ENCODE data around the gene CA5B. TPM values are rescaled to one million over a fixed set of nuclear protein-coding genes. Genes with fewer than 3 reads are reported as not detected.
"Not testable (repeated sequence)": the region's sequence is repeated elsewhere in the genome, so short reads cannot be mapped to it uniquely, and the experiment has no call there.

The CA5B gene
- polyA plus RNA-seq, 1 experiment, result 4.5 TPM

DNA sequence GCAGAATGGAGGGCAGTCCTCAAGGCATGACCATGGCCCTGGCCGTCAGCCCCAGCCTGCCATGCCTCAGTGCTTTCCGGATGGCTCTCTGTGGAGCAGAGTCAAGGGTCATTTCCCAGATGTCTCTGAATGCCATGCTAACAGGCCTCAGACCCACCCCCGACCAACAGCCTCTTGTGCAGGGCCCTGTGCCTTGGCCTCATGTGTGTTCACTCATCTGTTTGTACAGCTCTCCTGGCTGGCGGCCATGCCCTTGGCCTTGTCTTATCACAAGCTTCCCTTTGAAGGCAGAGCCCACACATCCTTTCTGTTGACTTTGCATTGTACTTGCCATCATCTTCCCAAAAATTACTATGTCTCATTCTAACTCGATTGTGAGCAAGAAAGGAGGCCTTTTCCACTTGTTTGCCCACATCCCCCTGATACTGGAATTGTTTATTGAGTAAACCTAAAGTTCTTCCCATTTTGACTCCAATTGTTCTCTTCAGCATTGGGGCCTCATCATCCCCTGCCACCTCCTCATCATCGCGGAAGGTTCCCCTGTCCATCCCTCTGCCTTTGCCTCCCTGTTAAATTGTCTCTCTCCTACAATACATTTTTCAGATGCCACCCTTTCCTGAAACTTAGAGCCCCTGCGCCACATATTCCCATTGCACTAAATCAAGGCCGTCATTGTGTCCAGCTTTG is 6.3 kb downstream of the CA5B start:
- no peak overlapping the region for H3K4me3 ChIP-seq (ENCODE audit: low read depth, low read length)
- no peaks in the 10 kb centered on the region for H3K9me3 ChIP-seq (ENCODE audit: control insufficient read depth, insufficient read depth, low read length)
- ChIA-PET POLR2A (no interaction called here), CTCF (no interaction called here)
- TF ChIP-seq, protein P1, sequence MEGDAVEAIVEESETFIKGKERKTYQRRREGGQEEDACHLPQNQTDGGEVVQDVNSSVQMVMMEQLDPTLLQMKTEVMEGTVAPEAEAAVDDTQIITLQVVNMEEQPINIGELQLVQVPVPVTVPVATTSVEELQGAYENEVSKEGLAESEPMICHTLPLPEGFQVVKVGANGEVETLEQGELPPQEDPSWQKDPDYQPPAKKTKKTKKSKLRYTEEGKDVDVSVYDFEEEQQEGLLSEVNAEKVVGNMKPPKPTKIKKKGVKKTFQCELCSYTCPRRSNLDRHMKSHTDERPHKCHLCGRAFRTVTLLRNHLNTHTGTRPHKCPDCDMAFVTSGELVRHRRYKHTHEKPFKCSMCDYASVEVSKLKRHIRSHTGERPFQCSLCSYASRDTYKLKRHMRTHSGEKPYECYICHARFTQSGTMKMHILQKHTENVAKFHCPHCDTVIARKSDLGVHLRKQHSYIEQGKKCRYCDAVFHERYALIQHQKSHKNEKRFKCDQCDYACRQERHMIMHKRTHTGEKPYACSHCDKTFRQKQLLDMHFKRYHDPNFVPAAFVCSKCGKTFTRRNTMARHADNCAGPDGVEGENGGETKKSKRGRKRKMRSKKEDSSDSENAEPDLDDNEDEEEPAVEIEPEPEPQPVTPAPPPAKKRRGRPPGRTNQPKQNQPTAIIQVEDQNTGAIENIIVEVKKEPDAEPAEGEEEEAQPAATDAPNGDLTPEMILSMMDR (IDR thresholded peaks at IDR 0.05; ENCODE audit: low read depth, low read length), result no peak
- H3K27me3 ChIP-seq (ENCODE audit: control insufficient read depth, insufficient read depth, low read length), result no peaks in the 10 kb centered on the region
- no peak overlapping the region for H3K27ac ChIP-seq (ENCODE audit: low read depth, low read length)
- no peak for DNase-seq (ENCODE audit: low read depth, low spot score)

DNA sequence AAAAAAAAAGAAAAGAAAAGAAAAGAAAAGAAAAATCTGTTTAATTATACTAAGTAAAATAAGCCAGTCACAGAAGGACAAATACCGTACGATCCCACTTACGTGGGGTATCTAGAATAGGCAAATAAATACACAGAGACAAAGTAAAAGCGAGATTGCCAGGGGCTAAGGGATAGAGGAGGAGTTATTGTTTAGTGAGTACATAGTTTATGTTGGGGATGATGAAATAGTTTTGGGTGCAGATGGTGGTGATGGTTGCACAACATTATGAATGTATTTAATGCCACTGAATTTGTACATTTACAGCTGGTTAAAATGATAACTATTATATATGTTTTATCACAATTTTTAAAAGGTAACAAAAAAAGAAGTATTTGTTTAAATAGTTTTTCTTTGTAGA is 7.1 kb downstream of the CA5B start:
- Histone ChIP-seq H3K4me3 (ENCODE audit: low read depth, low read length) (no peak overlapping the region), H3K27me3 (ENCODE audit: control insufficient read depth, insufficient read depth, low read length) (no peaks in the 10 kb centered on the region), H3K9me3 (ENCODE audit: control insufficient read depth, insufficient read depth, low read length) (no peaks in the 10 kb centered on the region), H3K27ac (ENCODE audit: low read depth, low read length) (no peak overlapping the region)
- POLR2A ChIA-PET, result no interaction called here
- TF ChIP-seq, protein P1 (IDR thresholded peaks at IDR 0.05; ENCODE audit: low read depth, low read length), result no peak
- CTCF ChIA-PET, result no interaction called here
- DNase-seq (ENCODE audit: low read depth, low spot score), result no peak

DNA sequence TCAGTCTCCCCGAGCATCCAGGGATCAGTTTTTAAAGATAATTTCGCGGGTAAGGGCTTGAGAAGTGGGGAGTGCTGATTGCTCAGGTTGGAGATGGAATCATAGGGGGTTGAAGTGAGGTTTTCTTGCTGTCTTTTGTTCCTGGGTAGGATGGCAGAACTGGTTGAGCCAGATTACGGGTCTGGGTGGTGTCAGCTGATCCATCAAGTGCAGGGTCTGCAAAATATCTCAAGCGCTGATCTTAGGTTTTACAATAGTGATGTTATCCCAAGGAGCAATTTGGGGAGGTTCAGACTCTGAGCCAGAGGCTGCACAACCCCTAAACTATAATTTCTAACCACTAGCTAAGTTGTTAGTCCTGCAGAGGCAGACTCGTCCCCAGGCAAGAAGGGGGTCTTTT is 8.6 kb downstream of the CA5B start:
- H3K9me3 ChIP-seq (ENCODE audit: control insufficient read depth, insufficient read depth, low read length); H3K27ac ChIP-seq (ENCODE audit: low read depth, low read length); POLR2A ChIA-PET; H3K27me3 ChIP-seq (ENCODE audit: control insufficient read depth, insufficient read depth, low read length); CTCF ChIA-PET; DNase-seq (ENCODE audit: low read depth, low spot score); H3K4me3 ChIP-seq (ENCODE audit: low read depth, low read length): not testable (repeated sequence)

DNA sequence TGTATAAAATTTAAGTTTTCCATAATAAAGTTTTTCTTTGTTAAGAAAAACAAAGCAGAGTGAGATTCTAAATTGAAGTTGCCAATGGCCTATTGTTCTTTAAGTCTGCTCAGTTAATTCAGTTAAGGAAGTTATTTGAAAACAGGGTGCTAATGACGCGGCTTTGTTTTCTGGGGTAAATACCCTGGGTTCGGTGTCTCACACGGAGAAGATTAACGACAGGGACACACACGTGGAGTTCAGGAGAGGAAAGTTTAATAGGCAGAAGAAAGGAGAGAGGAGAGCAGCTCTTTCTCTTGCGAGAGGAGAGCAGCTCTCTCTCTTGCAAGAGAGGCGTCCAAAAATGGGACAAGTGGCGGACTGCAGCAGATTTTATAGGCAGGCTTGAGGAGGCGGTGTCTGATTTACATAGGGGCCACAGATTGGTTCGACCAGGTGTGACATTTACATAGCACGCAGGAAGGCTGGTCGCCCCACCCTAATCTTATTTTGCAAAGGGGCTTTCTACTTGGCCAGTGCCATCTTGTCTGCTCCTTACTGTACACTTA is 9.6 kb downstream of the CA5B start:
- CTCF ChIA-PET, result no interaction called here
- Histone ChIP-seq H3K27ac (ENCODE audit: low read depth, low read length) (no peak overlapping the region), H3K9me3 (ENCODE audit: control insufficient read depth, insufficient read depth, low read length) (no peaks in the 10 kb centered on the region), H3K4me3 (ENCODE audit: low read depth, low read length) (no peak overlapping the region), H3K27me3 (ENCODE audit: control insufficient read depth, insufficient read depth, low read length) (no peaks in the 10 kb centered on the region)
- TF ChIP-seq, protein P1 (IDR thresholded peaks at IDR 0.05; ENCODE audit: low read depth, low read length), result no peak
- POLR2A ChIA-PET, result interaction anchor here (0.6 kb wide), 1 partner anchor 740 kb away, joined by 7 read pairs; no protein-coding TSS in a partner anchor
- DNase-seq (ENCODE audit: low read depth, low spot score), result no peak

DNA sequence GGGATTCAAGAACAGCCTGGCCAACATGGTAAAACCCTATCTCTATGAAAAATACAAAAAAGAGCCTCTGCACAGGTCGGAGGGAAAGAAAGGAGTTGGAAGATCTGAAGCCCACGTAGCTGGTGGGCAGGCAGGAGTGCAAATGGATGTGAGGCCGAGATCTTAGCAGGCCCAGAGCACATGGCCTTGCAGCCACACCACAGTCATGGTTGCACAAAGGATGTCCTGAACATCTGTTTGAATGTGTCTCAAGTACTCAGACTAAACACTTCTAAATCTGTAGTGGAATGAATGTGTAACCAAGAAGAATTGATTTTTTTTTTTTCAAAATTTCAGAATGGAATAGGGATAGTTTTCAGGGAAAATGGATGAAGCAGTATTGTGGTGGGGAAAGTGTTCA is 10.8 kb downstream of the CA5B start:
- H3K27ac ChIP-seq (ENCODE audit: low read depth, low read length), result no peak overlapping the region
- ChIA-PET CTCF (interaction anchor here (1.6 kb wide), 1 partner anchor 696 kb away, joined by 4 read pairs; no protein-coding TSS in a partner anchor), POLR2A (no interaction called here)
- TF ChIP-seq, protein P1 (IDR thresholded peaks at IDR 0.05; ENCODE audit: low read depth, low read length), result no peak
- H3K9me3 ChIP-seq (ENCODE audit: control insufficient read depth, insufficient read depth, low read length), result no peaks in the 10 kb centered on the region
- no peaks in the 10 kb centered on the region for H3K27me3 ChIP-seq (ENCODE audit: control insufficient read depth, insufficient read depth, low read length)
- DNase-seq (ENCODE audit: low read depth, low spot score), result no peak
- no peak overlapping the region for H3K4me3 ChIP-seq (ENCODE audit: low read depth, low read length)
